ENCODE results near the gene STX18.
"Not testable (repeated sequence)": the region's sequence is repeated elsewhere in the genome, so short reads cannot be mapped to it uniquely, and the experiment has no call there.

STX18 gene

GRCh38 chr4:4477796-4478195 is 64.1 kb downstream of the STX18 start:
- in situ Hi-C loops (cut with HindIII; ENCODE audit: low sequenced_read_pairs) = no loop called here
- TF ChIP-seq, protein P1, sequence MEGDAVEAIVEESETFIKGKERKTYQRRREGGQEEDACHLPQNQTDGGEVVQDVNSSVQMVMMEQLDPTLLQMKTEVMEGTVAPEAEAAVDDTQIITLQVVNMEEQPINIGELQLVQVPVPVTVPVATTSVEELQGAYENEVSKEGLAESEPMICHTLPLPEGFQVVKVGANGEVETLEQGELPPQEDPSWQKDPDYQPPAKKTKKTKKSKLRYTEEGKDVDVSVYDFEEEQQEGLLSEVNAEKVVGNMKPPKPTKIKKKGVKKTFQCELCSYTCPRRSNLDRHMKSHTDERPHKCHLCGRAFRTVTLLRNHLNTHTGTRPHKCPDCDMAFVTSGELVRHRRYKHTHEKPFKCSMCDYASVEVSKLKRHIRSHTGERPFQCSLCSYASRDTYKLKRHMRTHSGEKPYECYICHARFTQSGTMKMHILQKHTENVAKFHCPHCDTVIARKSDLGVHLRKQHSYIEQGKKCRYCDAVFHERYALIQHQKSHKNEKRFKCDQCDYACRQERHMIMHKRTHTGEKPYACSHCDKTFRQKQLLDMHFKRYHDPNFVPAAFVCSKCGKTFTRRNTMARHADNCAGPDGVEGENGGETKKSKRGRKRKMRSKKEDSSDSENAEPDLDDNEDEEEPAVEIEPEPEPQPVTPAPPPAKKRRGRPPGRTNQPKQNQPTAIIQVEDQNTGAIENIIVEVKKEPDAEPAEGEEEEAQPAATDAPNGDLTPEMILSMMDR (IDR thresholded peaks at IDR 0.05; ENCODE audit: low read depth, low read length, missing control alignments) = no peak
- DNase-seq (ENCODE audit: low read depth) = no peak
- H3K4me3 ChIP-seq (ENCODE audit: low read depth, low read length) = no peak overlapping the region

DNA sequence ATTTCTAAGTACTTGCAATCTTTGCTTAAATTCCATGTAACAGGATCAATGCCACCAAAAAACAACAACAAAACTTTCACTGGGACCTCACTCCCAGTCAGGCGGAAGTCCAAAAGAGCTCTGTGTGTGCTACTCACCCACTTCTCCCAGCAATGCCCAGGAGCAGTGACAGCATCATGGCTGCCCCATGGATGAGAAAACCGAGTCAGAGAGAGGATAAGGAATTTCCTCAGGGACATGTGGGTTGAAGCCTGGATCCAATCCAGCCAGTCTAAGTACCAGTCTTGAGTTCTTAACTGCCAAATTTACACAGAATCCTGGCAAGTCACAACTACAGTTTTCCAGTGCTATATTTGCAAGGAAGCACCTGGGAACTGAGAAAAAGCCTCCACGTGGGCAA is 64.5 kb downstream of the STX18 start:
- DNase-seq (ENCODE audit: low read depth) = no peak
- TF ChIP-seq, protein P1 (IDR thresholded peaks at IDR 0.05; ENCODE audit: low read depth, low read length, missing control alignments) = no peak
- H3K4me3 ChIP-seq (ENCODE audit: low read depth, low read length) = no peak overlapping the region
- in situ Hi-C loops (cut with HindIII; ENCODE audit: low sequenced_read_pairs) = no loop called here

DNA sequence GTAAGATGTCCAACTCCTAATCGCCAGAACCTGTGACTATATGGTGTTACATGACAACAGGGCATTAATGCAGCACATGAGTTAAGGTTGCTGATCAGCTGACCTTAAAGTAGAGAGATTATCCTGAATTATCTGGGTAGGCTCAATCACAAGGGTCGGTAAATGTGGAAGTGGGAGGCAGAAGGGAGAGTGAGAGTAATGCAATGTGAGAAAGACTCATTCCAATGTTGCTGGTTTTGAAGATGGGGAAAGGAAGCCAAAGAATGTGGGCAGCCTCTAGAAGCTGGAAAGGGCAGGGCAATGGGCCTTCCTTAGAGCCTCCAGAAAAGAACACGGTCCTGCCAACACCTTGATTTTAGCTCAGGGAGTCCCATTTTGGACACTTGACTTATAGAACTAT is 67.4 kb downstream of the STX18 start:
- in situ Hi-C loops (cut with HindIII; ENCODE audit: low sequenced_read_pairs) = no loop called here

DNA sequence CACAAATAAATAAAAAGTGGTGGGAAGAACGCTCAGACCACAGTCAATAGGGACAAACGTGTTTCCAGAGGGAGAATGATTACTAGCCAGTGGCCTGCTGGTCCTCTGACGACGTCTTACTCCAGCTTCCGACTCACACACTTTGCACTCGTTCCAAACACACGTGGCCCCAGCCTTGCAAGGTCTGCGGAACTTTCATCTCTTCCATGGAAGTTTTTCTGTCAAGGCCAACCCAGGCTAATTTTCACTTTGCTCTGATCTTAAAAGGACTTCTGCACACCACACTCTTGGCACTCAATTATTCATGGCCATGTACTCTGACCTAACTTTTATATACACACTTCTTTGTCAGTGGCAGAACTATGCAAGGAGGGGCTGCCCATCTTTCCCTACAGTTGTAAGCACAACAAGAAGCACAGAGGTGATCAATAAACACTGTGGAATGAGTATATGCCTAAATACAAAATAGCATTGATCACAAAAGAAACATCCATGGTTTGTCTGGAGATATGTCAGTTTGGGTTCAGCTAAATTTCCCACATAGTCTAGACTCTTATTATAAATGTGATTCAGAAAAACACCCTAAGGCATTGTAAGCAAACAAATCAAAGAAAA is 69.4 kb downstream of the STX18 start:
- no peak for DNase-seq (ENCODE audit: low read depth)
- no peak overlapping the region for H3K4me3 ChIP-seq (ENCODE audit: low read depth, low read length)
- in situ Hi-C loops (cut with HindIII; ENCODE audit: low sequenced_read_pairs) = no loop called here
- TF ChIP-seq, protein P1 (IDR thresholded peaks at IDR 0.05; ENCODE audit: low read depth, low read length, missing control alignments) = no peak

More for the DNA sequence above, 67.4 kb downstream of the STX18 start:
- no peak overlapping the region for H3K4me3 ChIP-seq (ENCODE audit: low read depth, low read length)
- TF ChIP-seq, protein P1 (IDR thresholded peaks at IDR 0.05; ENCODE audit: low read depth, low read length, missing control alignments) = no peak
- DNase-seq (ENCODE audit: low read depth) = no peak

DNA sequence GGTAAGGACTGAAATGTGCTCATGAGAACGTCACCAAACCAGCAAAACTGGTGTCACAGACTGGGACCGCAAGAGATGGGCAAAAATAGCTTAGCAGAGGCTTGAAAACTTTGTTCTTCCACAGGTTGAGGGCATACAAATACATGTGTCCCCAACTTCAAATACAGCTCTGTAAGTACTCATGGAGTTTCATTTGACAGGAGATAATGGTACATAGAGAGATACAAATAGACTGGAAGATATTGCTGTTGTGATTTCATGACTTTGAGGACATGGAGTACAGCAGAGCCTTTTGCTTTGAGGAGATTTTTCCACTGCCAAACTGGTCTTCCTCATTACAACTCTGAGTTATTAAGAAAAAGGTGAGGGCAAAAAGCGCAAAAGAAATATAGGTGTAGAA is 70.7 kb downstream of the STX18 start:
- TF ChIP-seq, protein P1 (IDR thresholded peaks at IDR 0.05; ENCODE audit: low read depth, low read length, missing control alignments) = no peak
- in situ Hi-C loops (cut with HindIII; ENCODE audit: low sequenced_read_pairs) = no loop called here
- no peak overlapping the region for H3K4me3 ChIP-seq (ENCODE audit: low read depth, low read length)
- no peak for DNase-seq (ENCODE audit: low read depth)

DNA sequence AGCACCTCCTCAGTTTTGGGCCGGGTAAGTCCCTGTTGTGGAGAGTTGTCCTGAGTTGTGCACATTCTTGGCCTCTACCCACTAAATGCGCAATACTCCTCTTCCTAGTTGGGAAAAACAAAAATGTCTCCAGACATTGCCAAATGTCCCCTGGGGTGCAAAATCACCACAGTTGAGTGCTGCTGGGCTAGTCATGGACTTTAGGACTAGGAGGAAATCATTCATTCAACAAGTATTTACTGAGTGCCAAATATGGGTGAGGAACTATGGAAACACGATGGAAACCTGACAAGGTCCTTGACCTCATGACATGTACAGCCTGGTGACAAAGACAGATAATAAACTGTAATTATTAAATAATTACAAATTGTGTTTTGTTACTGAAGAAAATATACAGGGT is 71.6 kb downstream of the STX18 start:
- no peak overlapping the region for H3K4me3 ChIP-seq (ENCODE audit: low read depth, low read length)
- no peak for DNase-seq (ENCODE audit: low read depth)
- in situ Hi-C loops (cut with HindIII; ENCODE audit: low sequenced_read_pairs) = no loop called here
- TF ChIP-seq, protein P1 (IDR thresholded peaks at IDR 0.05; ENCODE audit: low read depth, low read length, missing control alignments) = no peak

DNA sequence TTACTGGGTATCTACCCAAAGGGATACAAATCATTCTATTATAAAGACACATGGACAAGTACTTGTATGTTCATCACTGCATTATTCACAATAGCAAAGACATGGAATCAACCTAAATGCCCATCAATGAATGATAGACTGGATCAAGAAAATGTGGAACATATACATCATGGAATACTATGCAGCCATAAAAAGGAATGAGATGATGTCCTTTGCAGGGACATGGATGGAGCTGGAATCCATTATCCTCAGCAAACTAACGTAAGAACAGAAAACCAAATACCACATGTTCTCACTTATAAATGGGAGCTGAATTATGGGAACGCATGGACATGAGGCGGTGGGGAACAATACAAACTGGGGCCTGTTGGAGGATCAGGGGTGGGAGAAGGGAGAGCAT is 76.6 kb downstream of the STX18 start:
- DNase-seq (ENCODE audit: low read depth); in situ Hi-C loops (cut with HindIII; ENCODE audit: low sequenced_read_pairs): not testable (repeated sequence)

More for the DNA sequence above, 76.6 kb downstream of the STX18 start:
- H3K4me3 ChIP-seq (ENCODE audit: low read depth, low read length) = not testable (repeated sequence)

Measured in astrocyte of the cerebellum (primary cell).